Measurements from ENCODE around the gene GPT2.

The GPT2 gene

DNA sequence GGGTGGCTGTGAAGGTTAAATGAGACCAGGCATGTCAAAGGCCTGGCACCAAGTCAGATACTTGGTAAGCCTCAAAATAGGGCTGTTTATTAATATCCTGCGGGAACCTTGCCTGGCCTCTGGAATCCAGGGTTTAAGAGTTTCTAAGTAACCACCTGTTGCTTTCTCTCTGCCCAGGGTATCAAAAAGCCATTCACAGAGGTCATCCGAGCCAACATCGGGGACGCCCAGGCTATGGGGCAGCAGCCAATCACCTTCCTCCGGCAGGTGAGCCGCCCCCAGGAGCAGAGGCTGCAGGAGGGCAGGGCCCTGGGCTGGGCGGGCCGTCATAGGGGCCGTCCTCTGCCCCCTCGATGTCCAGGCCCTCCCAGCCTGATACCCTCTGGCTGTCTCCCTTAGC, 13.3 kb downstream of the GPT2 start:
- TF ChIP-seq TAF1 (IDR thresholded peaks at IDR 0.05; ENCODE audit: borderline replicate concordance, insufficient read depth, low read length) (no peak), SIN3A (IDR thresholded peaks at IDR 0.05; ENCODE audit: borderline replicate concordance, insufficient read depth, low read length) (no peak), FOXP2 (optimal IDR thresholded peaks at IDR 0.05; ENCODE audit: borderline replicate concordance, extremely low read depth, extremely low read length, insufficient read depth) (no peak), POLR2AphosphoS5 (IDR thresholded peaks at IDR 0.05; ENCODE audit: low read depth, low read length) (no peak)
- TF ChIP-seq, protein P1, sequence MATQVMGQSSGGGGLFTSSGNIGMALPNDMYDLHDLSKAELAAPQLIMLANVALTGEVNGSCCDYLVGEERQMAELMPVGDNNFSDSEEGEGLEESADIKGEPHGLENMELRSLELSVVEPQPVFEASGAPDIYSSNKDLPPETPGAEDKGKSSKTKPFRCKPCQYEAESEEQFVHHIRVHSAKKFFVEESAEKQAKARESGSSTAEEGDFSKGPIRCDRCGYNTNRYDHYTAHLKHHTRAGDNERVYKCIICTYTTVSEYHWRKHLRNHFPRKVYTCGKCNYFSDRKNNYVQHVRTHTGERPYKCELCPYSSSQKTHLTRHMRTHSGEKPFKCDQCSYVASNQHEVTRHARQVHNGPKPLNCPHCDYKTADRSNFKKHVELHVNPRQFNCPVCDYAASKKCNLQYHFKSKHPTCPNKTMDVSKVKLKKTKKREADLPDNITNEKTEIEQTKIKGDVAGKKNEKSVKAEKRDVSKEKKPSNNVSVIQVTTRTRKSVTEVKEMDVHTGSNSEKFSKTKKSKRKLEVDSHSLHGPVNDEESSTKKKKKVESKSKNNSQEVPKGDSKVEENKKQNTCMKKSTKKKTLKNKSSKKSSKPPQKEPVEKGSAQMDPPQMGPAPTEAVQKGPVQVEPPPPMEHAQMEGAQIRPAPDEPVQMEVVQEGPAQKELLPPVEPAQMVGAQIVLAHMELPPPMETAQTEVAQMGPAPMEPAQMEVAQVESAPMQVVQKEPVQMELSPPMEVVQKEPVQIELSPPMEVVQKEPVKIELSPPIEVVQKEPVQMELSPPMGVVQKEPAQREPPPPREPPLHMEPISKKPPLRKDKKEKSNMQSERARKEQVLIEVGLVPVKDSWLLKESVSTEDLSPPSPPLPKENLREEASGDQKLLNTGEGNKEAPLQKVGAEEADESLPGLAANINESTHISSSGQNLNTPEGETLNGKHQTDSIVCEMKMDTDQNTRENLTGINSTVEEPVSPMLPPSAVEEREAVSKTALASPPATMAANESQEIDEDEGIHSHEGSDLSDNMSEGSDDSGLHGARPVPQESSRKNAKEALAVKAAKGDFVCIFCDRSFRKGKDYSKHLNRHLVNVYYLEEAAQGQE (IDR thresholded peaks at IDR 0.05; ENCODE audit: insufficient read depth in 1 of 2, low read depth in 2 of 2, low read length in 2 of 2): no peak

- no peak for TF ChIP-seq POLR2AphosphoS5 (IDR thresholded peaks at IDR 0.05; ENCODE audit: low read depth, low read length)
- TF ChIP-seq, protein P1 (IDR thresholded peaks at IDR 0.05; ENCODE audit: insufficient read depth in 1 of 2, low read depth in 2 of 2, low read length in 2 of 2): no peak
- no peak for TF ChIP-seq TAF1 (IDR thresholded peaks at IDR 0.05; ENCODE audit: borderline replicate concordance, insufficient read depth, low read length)
- no peak for TF ChIP-seq SIN3A (IDR thresholded peaks at IDR 0.05; ENCODE audit: borderline replicate concordance, insufficient read depth, low read length)
- no peak for TF ChIP-seq FOXP2 (optimal IDR thresholded peaks at IDR 0.05; ENCODE audit: borderline replicate concordance, extremely low read depth, extremely low read length, insufficient read depth)
These were observed 13.8 kb downstream of the GPT2 start for GRCh38 chr16:46898006-46898405.

GRCh38 chr16:46899443-46900143, 15.4 kb downstream of the GPT2 start:
- TF ChIP-seq, protein P1 (IDR thresholded peaks at IDR 0.05; ENCODE audit: insufficient read depth in 1 of 2, low read depth in 2 of 2, low read length in 2 of 2): no peak
- TF ChIP-seq SIN3A (IDR thresholded peaks at IDR 0.05; ENCODE audit: borderline replicate concordance, insufficient read depth, low read length): no peak
- TF ChIP-seq TAF1 (IDR thresholded peaks at IDR 0.05; ENCODE audit: borderline replicate concordance, insufficient read depth, low read length): no peak
- no peak for TF ChIP-seq POLR2AphosphoS5 (IDR thresholded peaks at IDR 0.05; ENCODE audit: low read depth, low read length)
- no peak for TF ChIP-seq FOXP2 (optimal IDR thresholded peaks at IDR 0.05; ENCODE audit: borderline replicate concordance, extremely low read depth, extremely low read length, insufficient read depth)

- TF ChIP-seq FOXP2 (optimal IDR thresholded peaks at IDR 0.05; ENCODE audit: borderline replicate concordance, extremely low read depth, extremely low read length, insufficient read depth) (no peak), SIN3A (IDR thresholded peaks at IDR 0.05; ENCODE audit: borderline replicate concordance, insufficient read depth, low read length) (no peak), POLR2AphosphoS5 (IDR thresholded peaks at IDR 0.05; ENCODE audit: low read depth, low read length) (no peak), TAF1 (IDR thresholded peaks at IDR 0.05; ENCODE audit: borderline replicate concordance, insufficient read depth, low read length) (no peak)
- TF ChIP-seq, protein P1 (IDR thresholded peaks at IDR 0.05; ENCODE audit: insufficient read depth in 1 of 2, low read depth in 2 of 2, low read length in 2 of 2): no peak
These were observed 16.5 kb downstream of the GPT2 start for GRCh38 chr16:46900455-46901235.

Data from PFSK-1 (cell line).